HG02678 (cell line): ENCODE results near the gene LRSAM1.

Source experiments
- ATAC-seq: cut with Tn5 transposase; IDR thresholded peaks from one replicate; pipeline ENCODE4 v1.9.1; 2021; ENCODE audit warnings: mild to moderate bottlenecking, moderate library complexity; ENCODE audit not compliant: unreplicated experiment

Gene LRSAM1

DNA sequence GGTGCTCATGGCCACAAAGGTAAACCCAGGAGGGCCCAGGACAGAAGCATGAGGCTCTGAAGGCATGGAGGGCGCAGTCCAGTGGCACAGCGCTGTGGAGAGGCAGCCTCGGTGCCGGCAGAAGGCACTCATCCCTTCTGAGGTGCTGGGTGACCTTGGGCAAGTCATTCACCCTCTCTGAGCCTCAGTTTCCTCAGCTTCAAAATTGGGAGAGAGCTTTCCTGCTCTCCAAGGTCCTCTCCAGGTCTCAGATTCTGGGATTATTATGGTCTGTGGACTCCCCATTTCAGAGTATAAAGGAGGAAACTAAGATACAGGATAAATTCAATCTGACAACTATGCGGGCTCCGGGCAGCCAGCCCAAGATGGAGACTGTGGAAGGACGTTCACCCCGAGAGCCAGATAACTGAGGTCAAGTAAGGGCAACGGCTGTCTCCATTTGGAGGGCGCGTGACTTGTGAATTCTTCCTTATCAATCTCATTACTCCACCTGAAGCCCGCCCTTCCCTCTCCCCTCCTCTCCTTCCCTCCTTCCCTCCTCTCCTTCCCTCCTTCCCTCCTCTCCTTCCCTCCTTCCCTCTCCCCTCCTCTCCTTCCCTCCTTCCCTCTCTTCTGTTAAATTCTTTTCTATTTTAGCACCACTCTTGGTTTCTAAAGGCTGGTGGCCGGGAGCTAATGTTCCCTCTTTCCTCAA lies 58.1 kb downstream of the LRSAM1 start:
- ATAC-seq: no peak

DNA sequence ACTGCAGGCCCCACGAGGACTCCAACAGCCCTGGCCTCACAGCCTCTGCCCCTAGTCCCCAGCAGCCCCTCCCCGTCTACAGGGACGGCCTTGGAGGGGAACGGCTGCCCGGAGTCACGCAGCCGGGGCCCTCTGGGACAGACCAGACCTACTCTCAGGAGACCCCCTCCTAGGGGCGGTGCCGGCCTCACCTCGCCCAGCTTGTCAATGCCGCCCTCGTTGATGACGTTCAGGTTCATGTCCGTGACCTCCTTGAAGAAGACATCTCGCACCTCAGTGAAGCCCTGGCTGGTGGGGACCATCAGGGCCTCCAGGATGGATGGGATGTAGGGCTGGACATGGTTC lies 58.6 kb downstream of the LRSAM1 start:
- no peak for ATAC-seq

DNA sequence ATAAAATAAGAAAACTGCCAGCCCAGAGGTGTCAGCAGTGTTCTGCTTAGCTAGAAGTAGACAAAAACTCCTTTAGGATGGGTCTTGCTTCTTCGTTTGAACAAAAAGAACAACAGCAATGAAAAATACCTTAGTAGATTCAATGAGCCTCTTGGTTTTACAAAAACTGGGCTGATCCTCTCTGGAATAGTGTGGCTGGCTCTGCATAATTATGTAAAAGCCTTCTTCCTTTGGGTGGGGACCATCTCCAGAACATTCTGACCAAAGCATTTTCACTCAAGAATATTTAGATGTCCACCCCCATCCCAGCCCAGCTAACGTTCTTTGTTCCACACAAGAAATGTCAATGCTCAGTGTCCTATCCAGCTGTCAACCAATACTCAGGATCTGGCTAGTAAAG lies 63.2 kb downstream of the LRSAM1 start:
- no peak for ATAC-seq

DNA sequence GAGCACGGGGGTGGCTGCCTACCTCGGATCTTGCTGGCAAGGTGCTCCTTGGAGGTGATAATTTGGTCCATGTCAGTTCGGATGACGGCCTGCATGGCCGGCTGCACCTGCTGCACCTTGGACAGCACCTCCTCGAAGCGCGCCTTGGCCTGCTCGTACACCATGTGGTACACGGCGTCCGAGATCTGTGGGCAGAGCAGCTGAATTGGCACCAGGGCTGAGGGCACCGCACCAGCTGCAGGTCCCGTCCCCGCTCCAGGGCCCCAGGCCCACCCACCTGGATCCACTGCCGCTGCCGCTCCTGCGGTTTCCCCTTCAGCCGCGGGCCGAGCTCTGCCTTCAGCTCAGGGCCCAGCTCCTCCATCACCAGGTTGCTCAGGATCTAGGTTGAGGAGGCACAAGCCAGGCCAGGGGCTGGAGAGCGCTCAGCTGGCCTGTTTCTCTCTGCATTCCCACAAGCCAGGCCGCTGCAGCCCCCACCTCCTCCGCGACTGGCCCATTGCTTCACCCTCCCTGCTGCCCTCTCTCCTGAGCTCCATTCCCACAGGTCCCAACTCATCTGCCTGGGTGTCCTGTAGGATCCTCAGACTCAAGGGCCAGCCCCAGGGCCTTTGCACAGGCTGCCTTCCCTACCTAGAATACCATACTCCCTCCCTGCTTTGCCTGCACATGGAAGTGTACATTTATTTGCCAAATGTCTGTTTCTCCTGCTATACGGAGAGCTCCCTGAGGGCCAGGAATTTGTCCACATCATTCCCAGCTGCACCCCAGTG lies 65.7 kb downstream of the LRSAM1 start:
- ATAC-seq: no peak

DNA sequence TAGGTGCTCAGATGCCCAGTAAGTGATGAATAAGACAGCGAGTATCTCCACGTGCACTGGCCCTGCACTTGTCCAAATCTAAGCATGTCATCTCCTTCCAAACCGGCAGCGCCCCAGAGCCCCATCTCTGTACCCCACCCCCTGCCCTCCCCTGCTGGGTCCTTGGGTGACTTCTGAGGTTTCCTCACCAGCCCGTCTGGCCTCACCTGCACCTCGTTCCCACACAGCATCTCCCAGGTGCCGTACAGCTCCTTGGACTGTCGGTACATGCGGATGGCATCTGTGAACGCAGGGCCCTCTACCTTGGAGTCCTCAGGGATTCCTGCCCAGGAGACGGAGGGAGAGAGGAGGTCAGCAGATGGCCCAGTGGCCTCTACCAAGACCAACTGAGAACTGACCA lies 66.3 kb downstream of the LRSAM1 start:
- ATAC-seq: no peak

DNA sequence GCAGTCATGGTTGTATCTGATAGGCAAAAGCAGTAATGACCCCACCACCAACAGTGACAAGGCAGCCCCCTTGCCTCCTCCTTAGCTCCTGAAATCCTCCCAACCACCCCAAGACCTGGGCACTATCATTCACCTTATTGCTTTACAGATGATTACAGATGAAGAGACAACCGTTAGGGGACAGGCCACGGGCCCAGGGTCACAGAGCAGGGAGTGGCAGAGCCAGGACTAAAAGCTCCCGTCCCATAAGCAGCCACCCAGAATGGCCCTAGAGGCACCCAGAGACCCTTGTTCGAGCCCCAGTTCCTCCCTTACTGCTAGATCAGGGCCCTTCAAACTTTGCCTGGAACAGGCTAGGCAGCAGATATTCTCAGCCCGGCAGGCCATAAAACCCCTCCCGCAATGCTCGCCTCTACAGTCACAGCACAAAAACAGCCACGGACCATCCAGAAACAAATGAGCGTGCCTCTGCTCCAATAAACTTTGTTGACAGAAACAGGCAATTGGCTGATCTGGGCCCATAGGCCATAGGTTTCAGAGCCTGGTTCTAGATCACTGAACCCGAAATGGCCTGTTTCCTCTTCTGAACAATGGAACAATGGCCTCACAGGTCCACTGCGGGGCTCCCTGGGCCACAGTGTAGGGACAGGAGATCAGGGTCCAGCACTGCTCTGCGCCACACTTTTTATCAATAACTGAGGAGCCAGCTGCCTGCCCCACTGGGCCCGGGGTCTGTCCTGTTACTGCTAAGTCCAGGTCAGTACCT lies 67.0 kb downstream of the LRSAM1 start:
- no peak for ATAC-seq

DNA sequence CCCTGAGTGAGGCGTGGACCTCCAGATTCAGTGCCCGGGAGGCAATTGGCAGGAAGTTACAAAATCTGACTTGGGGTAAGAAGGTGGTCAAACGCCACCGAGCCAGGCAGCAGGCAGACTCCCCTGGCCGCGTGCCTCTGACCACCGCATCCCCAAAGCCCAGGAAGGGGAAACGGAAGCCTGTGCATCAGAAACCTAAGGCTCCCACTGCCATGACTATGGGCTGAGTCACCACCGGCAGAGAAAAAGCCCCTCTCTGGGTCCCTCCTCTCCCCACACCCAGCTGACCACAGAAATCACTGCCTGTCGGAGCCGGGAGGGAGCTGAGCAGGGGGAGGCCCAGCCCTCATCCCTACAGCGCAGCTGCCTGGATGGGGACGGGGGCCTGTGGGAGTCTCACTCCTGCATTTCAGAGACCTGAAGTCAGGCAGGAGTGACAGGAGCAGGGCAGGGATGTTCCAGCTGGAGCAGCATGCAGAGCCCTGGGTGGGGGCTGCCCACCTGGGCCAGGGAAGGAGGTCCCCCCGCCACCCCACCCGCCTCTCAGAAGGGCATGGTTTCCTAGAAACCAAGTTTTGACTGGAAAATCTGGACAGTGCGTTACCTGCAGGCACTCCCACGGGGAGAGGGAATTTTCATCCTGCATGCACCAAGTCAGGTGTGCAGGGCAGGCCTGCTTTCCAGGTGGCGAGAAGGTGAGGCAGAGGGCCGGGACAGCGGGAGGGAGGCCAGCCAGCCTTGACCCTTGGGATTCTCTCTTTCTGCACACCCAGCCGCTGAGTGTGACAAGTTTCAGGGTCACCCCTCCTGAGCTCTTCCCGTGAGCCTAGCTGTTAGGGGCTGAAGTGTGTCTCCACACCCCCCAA lies 68.2 kb downstream of the LRSAM1 start:
- no peak for ATAC-seq

DNA sequence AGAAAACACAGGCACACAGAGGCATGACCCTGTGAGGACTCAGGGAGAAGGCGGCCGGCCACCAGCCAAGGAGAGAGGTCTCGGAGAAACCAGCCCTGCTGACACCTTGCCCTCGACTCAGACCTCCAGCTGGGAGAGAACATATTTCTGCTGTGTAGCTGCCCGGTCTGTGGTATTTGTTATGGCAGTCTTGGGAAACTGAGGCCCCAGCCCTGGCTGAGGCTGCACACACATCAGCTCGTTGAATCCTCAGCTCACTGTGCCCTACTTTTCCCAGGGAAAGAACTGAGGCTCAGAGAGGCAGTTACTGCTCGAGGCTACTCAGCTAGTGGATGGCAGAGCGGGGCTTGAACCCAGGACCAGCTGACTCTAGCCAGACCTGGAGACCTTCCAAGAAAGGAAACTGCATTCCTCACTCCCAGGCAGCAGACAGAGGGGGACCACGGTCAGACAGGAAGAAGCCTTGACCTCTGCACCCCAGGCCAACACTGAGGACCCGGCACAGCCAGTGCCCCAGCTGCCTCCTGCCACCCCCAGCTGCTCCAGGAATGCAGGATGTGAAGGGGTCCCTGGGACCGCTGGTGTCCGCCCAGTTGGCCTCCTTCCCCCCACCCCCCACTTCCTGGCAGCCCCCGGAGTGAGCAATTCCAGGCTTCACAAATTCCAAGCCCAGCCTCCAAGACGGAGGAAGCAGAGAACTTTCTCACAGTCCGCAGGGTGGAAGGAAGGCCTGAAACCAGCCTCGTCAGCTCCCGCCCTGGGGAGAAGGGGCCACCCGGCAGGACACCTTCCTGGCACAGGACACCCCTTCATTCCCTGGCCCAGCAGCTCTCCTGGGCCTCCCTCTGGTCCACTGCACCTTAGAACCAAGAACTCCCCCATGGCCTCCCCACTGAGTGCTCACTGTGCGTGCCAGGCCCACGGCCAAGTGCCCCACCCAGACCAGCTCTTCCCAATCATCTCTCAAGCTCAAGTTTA lies 69.9 kb downstream of the LRSAM1 start:
- no peak for ATAC-seq

DNA sequence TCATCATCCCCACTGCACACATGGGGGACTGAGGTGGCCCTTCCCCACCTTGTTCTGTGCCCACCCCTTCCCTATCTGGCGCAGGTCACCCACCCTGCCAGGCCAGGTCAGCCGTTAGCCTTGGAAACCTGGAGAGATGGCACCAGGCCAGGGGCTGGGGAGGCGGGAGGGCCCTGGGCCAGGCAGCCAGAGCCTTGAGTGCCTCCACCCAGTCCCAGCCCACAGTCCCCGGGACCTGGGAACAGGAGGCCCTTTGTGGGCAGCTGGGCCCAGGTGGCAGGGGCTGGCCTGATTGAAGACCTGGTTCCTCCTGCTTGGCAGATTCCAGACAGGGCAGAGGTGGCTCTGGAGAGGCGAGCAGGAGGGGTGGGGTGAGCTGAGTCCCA lies 70.6 kb downstream of the LRSAM1 start:
- no peak for ATAC-seq

DNA sequence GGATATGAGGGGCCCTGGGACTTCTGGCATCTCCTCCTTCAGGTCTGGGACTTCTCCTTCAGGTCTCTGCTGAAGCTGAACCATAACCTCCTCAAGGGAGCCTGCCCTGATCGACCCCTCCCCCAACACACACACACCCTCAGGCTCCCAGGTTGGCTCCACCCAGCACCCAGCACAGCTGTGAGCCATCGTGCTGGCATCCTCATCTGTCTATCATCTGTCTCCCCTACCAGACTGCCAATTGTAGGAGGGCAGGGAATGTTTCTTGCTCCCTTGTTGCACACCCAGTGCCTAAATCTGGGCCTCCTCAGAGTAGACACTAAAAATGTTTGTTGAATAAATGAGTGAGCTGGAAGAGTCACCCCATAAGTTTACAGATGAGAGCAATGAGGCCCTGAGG lies 71.4 kb downstream of the LRSAM1 start:
- no peak for ATAC-seq

DNA sequence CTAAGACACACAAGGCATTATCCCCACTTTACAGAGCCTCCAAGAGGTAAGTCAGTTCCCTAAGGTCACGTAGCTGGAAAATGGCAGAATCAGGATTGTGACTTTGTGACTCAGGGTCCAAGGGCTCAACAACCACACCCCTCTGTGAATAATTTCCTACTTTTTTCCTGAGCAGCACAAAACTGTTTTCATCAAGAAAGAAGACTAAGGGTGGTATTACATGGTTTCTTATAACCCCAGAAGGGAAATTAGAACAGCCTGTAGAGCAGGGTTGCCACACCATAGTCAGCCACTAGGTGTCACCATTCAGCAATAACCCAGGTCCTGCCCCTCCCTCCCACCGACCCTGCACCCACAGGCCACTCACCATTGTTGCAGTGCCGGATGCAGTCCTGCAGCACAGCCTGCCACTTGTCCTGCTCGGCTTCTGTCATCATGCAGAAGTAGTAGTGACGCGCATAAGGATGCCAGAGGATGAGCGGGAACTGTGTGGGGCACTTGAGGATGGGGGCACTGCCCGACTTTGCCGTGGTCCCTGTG lies 72.1 kb downstream of the LRSAM1 start:
- no peak for ATAC-seq

DNA sequence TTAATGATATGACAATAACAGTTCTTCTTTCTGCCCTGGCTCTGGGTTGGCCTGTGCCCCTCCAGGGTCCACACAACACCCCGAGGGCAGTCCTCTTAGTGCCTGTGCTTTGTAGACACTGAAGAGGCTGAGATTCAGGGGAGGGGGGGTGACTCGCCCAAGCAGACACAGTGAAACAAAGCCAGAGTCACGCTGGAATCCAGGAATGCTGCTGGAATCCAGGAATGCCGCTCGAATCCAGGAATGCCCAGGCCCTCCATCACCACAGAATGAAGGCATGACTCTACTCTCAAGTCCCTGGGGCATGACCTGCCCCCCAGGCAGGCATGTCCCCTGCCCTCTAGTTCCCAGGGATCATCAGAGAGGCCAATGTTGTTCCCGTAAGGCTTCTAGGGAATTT lies 73.1 kb downstream of the LRSAM1 start:
- no peak for ATAC-seq

DNA sequence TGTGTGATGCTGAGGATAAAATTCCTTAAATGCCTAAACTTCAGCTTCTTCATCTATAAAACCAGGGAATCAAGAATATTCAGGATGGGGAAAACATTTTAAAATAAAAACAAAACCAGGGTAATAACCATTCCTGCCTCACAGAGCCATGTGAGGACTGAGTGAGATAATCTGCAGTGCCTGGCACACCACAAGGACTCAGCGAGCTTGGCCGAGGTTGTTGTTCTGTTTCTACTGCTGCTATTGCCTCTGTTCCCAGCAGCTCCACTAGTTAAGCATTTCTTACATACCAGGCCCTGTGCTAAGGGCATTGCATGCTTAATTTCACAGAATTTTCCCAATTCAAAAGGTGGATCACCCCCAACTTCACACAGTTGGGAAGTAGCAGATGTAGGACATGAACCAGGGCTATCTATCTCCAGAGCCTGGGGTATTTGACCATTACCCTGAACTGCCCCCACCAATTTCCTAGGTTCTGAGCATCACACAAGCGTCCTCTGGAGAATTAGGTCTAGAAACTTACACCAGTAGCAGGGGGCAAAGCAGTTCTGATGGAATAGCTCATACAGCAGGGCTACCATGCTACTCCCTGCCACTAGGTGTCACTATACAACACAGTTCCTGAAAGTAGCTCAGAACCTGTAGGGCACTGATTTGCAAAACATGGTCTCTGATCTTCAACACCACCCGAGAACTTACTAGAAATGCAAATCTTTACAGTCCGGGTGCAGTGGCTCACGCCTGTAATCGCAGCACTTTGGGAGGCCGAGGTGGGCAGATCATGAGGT lies 74.3 kb downstream of the LRSAM1 start:
- no peak for ATAC-seq

DNA sequence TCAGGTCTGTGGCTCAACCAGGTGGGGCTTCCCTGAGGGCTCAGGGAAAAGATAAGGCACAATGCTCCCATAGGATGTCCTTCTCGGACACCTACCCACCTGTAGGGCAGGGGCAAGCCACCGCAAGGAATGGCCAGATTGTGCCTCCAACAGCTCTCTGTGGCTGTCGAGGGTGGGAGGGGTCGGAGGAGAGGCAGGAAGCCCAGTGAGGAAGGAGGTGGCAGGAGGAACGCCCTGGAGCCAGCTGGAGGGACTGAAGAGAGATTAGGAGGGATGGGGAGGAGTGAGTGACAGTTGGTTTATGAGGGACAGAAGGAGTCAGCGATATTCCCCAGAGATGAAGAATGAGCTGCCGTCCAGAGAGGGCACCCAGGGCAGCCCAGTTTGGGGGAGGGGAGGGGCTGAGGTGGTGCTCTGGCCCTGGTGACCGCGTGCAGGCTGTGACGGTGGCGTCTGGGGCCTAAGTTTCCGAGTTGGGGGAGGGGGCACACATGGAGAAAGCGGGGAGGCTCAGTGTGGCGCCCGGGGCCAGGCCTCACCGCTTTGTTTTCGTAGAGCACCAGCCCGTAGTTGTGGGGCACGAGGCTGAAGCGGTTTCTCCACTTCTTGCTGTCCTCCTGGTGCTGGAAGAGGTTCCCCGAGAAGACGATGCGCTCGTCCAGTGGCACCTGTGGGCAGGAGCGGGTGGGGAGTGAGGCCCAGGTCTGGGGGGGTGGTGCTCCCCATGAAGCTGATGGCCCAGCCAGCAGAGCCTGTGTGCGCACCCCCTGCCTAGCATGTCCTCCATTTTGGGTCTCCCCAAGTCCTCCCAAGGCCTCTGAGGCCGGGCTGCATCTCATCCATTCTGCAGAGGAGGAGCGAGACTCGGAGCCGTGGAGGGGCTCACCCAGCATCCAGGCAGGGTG lies 75.6 kb downstream of the LRSAM1 start:
- ATAC-seq: no peak

DNA sequence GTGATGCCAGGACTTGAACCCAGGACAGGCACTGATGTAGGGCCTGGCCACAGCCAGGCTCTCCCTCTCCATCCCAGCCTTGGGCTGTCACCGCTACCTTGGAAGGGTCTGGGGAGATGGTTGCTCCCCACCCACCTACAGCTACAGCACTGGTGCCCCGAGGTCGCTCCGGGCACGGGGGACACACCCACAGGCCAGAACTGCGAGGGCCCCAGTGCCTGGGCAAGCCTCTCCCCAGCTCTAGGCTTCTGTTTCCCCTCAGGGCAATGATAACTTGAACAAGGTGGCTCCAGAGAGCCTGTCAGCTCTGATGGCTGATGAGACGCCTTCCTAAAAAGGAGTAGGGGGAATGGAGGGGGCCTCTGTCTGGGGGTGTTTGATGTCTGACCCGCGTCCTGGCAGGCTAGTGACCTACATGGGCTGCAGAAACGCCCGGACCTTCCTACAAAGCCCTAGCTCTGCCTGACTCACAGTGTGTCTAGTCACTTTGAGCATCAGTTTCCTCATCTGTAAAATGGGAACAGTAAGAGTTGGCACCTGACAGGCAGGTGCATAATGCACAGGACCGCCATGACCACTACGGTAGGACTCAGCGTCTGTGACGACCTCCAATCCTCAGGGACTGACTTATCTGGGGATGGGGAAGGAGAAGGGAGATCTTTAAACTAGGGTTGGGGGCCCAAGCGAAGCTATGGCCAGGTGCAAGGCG lies 76.4 kb downstream of the LRSAM1 start:
- no peak for ATAC-seq

DNA sequence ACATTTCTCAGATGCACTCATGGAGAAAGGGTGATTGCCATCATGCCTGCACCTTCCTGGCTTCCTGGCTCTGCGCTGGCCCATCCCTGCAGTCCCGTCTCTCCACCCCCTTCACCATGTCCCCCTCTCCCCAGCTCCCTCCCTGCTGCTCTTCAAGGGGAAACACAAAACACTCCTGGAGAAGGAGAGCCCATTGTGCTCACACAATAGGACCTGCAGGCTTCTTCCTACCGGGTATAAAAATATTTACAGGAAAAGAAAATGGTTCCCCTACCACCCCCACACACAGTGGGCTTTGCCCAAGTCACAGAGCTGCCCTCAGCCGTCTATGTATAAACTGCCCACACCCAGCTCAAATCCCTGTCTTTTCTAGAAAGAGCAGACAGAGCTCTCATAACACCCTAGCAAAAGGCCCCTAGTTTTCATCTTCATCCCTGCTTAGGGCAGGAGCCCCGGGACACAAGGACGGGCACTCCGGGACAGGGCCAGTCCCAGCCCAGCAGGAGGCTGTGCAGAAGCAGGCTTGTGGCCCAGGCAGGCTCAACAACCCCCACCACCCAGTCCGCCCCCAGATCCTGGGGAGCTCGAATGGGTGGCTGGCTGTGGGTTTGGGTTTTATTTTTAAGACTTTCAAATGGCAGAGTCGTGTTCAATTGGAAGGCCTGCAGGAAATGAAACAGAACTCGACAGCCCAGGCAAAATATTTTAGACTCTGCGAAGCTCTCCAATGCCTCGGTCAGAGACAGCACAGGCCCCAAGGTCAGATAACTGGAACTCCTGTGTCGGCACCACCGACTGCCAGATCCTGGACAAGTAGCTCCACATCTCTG lies 77.3 kb downstream of the LRSAM1 start:
- no peak for ATAC-seq
